ENCODE results near the gene SERHL2.
"Not testable (repeated sequence)": the region's sequence is repeated elsewhere in the genome, so short reads cannot be mapped to it uniquely, and the experiment has no call there.

Gene SERHL2

GRCh38 chr22:42562279-42562678, 8.5 kb downstream of the SERHL2 start:
- no peaks in the 10 kb centered on the region for H3K79me2 ChIP-seq (ENCODE audit: insufficient read depth, low read length)
- H2AFZ ChIP-seq (ENCODE audit: low read depth, low read length, severe bottlenecking), result no peak overlapping the region
- H3K27ac ChIP-seq (ENCODE audit: low read depth, low read length), result no peak overlapping the region
- H3K9me2 ChIP-seq (replicated peaks; ENCODE audit: insufficient read depth, low read length), result no peaks in the 10 kb centered on the region
- H4K20me1 ChIP-seq (ENCODE audit: low read depth, low read length), result no peaks in the 10 kb centered on the region
- H3K4me2 ChIP-seq (ENCODE audit: low read depth, low read length, poor library complexity, severe bottlenecking), result peak overlapping the region; percentile 15
- no peaks in the 10 kb centered on the region for H3K27me3 ChIP-seq (ENCODE audit: low read length)
- no peaks in the 10 kb centered on the region for H3K36me3 ChIP-seq (ENCODE audit: low read length)
- H3F3A ChIP-seq (ENCODE audit: insufficient read depth), result 0 out of 2 replicates have a peak, but pooled peaks cover 6% of the 10 kb centered on the region
- H3K9ac ChIP-seq (ENCODE audit: low read length), result no peak overlapping the region
- no peak overlapping the region for H3K4me3 ChIP-seq (ENCODE audit: insufficient read depth, low read length, poor library complexity, severe bottlenecking)
- H3K9me3 ChIP-seq (ENCODE audit: insufficient read depth, low read length), result no peaks in the 10 kb centered on the region
- TF ChIP-seq CTCF (IDR thresholded peaks at IDR 0.05; ENCODE audit: insufficient read depth, low read length, poor library complexity, severe bottlenecking) (no peak), EZH2phosphoT487 (conservative IDR thresholded peaks at IDR 0.05; ENCODE audit: low read length) (no peak)

DNA sequence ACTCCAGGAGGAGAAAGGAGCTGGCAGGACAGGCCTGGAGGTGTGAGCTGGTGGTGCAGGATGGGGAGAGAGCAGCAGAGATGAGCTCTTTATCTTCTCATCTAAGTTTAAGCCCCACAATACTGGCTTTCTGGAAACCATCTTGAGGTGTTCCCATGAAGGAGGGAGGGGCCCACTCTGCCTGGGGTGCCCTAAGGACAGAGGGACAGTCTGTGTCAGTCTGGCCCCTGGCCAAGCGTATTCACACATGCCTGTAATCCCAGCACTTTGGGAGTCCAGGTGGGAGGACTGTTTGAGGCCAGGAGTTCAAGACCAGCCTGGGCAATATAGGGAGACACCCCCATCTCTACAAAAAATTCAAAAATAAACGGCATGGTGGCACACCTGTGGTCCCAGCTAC, 8.9 kb downstream of the SERHL2 start:
- TF ChIP-seq CTCF (IDR thresholded peaks at IDR 0.05; ENCODE audit: insufficient read depth, low read length, poor library complexity, severe bottlenecking) (no peak), EZH2phosphoT487 (conservative IDR thresholded peaks at IDR 0.05; ENCODE audit: low read length) (no peak)
- Histone ChIP-seq H3K79me2 (ENCODE audit: insufficient read depth, low read length) (no peaks in the 10 kb centered on the region), H3K4me2 (ENCODE audit: low read depth, low read length, poor library complexity, severe bottlenecking) (peak overlapping the region; percentile 15), H4K20me1 (ENCODE audit: low read depth, low read length) (no peaks in the 10 kb centered on the region), H3K27ac (ENCODE audit: low read depth, low read length) (no peak overlapping the region), H3K9me3 (ENCODE audit: insufficient read depth, low read length) (no peaks in the 10 kb centered on the region), H3K9me2 (replicated peaks; ENCODE audit: insufficient read depth, low read length) (no peaks in the 10 kb centered on the region), H3F3A (ENCODE audit: insufficient read depth) (0 out of 2 replicates have a peak, but pooled peaks cover 6% of the 10 kb centered on the region), H3K4me3 (ENCODE audit: insufficient read depth, low read length, poor library complexity, severe bottlenecking) (no peak overlapping the region), H3K36me3 (ENCODE audit: low read length) (no peaks in the 10 kb centered on the region), H3K27me3 (ENCODE audit: low read length) (no peaks in the 10 kb centered on the region), H3K9ac (ENCODE audit: low read length) (no peak overlapping the region), H2AFZ (ENCODE audit: low read depth, low read length, severe bottlenecking) (no peak overlapping the region)

DNA sequence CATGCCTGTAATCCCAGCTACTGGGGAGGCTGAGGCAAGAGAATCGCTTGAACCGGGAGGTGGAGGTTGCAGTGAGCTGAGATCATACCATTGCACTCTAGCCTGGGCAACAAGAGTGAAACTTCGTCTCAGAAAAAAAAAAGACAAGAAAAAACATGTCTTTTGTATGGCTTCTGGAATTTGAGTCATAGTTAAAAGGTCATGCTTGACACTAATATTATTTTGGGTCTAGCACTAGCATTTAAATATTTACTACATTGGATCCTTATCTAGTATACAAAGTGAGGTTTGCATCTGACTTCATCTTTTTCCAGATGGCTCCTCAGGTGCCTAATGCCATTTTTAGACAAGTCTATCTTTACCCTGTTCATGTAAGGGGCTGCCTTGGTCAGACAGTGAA, 10.2 kb downstream of the SERHL2 start:
- not testable (repeated sequence) for H3K9me3 ChIP-seq (ENCODE audit: insufficient read depth, low read length); H3K27ac ChIP-seq (ENCODE audit: low read depth, low read length); H3K27me3 ChIP-seq (ENCODE audit: low read length); H4K20me1 ChIP-seq (ENCODE audit: low read depth, low read length); H3K4me2 ChIP-seq (ENCODE audit: low read depth, low read length, poor library complexity, severe bottlenecking); H2AFZ ChIP-seq (ENCODE audit: low read depth, low read length, severe bottlenecking); H3F3A ChIP-seq (ENCODE audit: insufficient read depth); H3K9ac ChIP-seq (ENCODE audit: low read length); H3K4me3 ChIP-seq (ENCODE audit: insufficient read depth, low read length, poor library complexity, severe bottlenecking); H3K9me2 ChIP-seq (replicated peaks; ENCODE audit: insufficient read depth, low read length); H3K79me2 ChIP-seq (ENCODE audit: insufficient read depth, low read length); H3K36me3 ChIP-seq (ENCODE audit: low read length)

DNA sequence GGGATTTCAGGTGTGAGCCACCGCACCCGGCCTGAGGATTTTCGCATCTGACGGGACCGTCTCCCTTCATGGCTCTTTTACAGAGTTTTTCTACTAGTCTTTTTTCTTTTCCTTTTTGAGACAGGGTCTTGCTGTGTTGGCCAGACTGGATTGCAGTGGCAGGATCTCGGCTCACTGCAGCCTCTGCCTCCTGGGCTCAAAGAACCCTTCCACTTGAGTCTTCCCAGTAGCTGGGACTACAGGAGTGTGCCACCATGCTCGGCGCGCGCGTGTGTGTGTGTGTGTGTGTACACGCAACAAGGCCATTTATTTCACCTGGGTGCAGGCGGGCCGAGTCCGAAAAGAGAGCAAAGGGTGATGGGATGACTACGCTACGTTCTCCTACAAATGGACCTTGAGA, 10.9 kb downstream of the SERHL2 start:
- no peaks in the 10 kb centered on the region for H3K27me3 ChIP-seq (ENCODE audit: low read length)
- no peak overlapping the region for H3K27ac ChIP-seq (ENCODE audit: low read depth, low read length)
- no peaks in the 10 kb centered on the region for H3K9me2 ChIP-seq (replicated peaks; ENCODE audit: insufficient read depth, low read length)
- H3K36me3 ChIP-seq (ENCODE audit: low read length), result no peaks in the 10 kb centered on the region
- no peak overlapping the region for H3K4me3 ChIP-seq (ENCODE audit: insufficient read depth, low read length, poor library complexity, severe bottlenecking)
- H2AFZ ChIP-seq (ENCODE audit: low read depth, low read length, severe bottlenecking), result no peak overlapping the region
- no peaks in the 10 kb centered on the region for H4K20me1 ChIP-seq (ENCODE audit: low read depth, low read length)
- no peak overlapping the region for H3K4me2 ChIP-seq (ENCODE audit: low read depth, low read length, poor library complexity, severe bottlenecking)
- H3K79me2 ChIP-seq (ENCODE audit: insufficient read depth, low read length), result no peaks in the 10 kb centered on the region
- H3K9ac ChIP-seq (ENCODE audit: low read length), result no peak overlapping the region
- peaks cover 14% of the 10 kb centered on the region for H3F3A ChIP-seq (ENCODE audit: insufficient read depth)
- H3K9me3 ChIP-seq (ENCODE audit: insufficient read depth, low read length), result no peaks in the 10 kb centered on the region
- TF ChIP-seq CTCF (IDR thresholded peaks at IDR 0.05; ENCODE audit: insufficient read depth, low read length, poor library complexity, severe bottlenecking), result no peak
- TF ChIP-seq EZH2phosphoT487 (conservative IDR thresholded peaks at IDR 0.05; ENCODE audit: low read length), result no peak

Data from SU-DHL-6 (cell line).